HPDE6-E6E7 (cell line): ENCODE measurements around the gene NAA50.

ENCODE experiments used
- DNase-seq: peaks from one replicate; pipeline ENCODE4 v3.0.0; 2011; ENCODE audit warnings: missing footprints; ENCODE audit errors: extremely low spot score

NAA50 gene

GRCh38 chr3:113743006-113743630 lies 2.9 kb downstream of the NAA50 start:
- no peak for DNase-seq

GRCh38 chr3:113741620-113742019 lies 4.4 kb downstream of the NAA50 start:
- DNase-seq: no peak

GRCh38 chr3:113741086-113741485 lies 5.0 kb downstream of the NAA50 start:
- no peak for DNase-seq

- DNase-seq: no peak
Measured at GRCh38 chr3:113736548-113737089, 9.4 kb downstream of the NAA50 start.

GRCh38 chr3:113731694-113732093 lies 14.4 kb downstream of the NAA50 start:
- DNase-seq: no peak

GRCh38 chr3:113730550-113730949 lies 15.5 kb downstream of the NAA50 start:
- DNase-seq: no peak

- DNase-seq: no peak
Measured at GRCh38 chr3:113728661-113729060, 17.4 kb downstream of the NAA50 start.

- DNase-seq: no peak
Measured at GRCh38 chr3:113721636-113722035, 24.4 kb downstream of the NAA50 start.

GRCh38 chr3:113719758-113720157 lies 26.3 kb downstream of the NAA50 start:
- no peak for DNase-seq

GRCh38 chr3:113719294-113719693 lies 26.8 kb downstream of the NAA50 start:
- DNase-seq: no peak

GRCh38 chr3:113717818-113718217 lies 28.2 kb downstream of the NAA50 start:
- DNase-seq: no peak

GRCh38 chr3:113717308-113717707 lies 28.7 kb downstream of the NAA50 start:
- no peak for DNase-seq

- DNase-seq: no peak
Measured at GRCh38 chr3:113714702-113715101, 31.3 kb downstream of the NAA50 start.

- DNase-seq: no peak
Measured at GRCh38 chr3:113712129-113712528, 33.9 kb downstream of the NAA50 start.

- no peak for DNase-seq
Measured at GRCh38 chr3:113707835-113708234, 38.2 kb downstream of the NAA50 start.

GRCh38 chr3:113698956-113699355 lies 47.1 kb downstream of the NAA50 start:
- no peak for DNase-seq

- DNase-seq: no peak
Measured at GRCh38 chr3:113698213-113698742, 47.8 kb downstream of the NAA50 start.

- no peak for DNase-seq
Measured at GRCh38 chr3:113697500-113698090, 48.5 kb downstream of the NAA50 start.

GRCh38 chr3:113696658-113697499 lies 49.2 kb downstream of the NAA50 start:
- DNase-seq: peak; percentile 100

- DNase-seq: peak; percentile 78
Measured at GRCh38 chr3:113695786-113696645, 50.0 kb downstream of the NAA50 start, which contains the start of gene USF3. TSS of gene USF3 (minus strand) at chr3:113696642. CDS start at chr3:113674878, 21,764 bp downstream.

GRCh38 chr3:113695431-113695785 lies 50.6 kb downstream of the NAA50 start:
- DNase-seq: no peak
